HepG2 (cell line): Measurements from ENCODE around the gene ASB17.

Source experiments
- IRF1 ChIP-seq: sonication (generic); formaldehyde crosslinking; IDR thresholded peaks from 2 replicates; pipeline ENCODE4 v1.4.0; 2020; ENCODE audit warnings: low read depth, mild to moderate bottlenecking, missing genetic modification reagents
- KDM6A ChIP-seq: IDR thresholded peaks from 2 replicates; pipeline ENCODE4 v1.6.1; 2016; ENCODE audit warnings: low read depth
- MXI1 ChIP-seq: IDR thresholded peaks from 3 replicates; pipeline ENCODE4 v1.6.1; 2012; ENCODE audit warnings: low read depth, low read length, inconsistent platforms, borderline replicate concordance
- PLSCR1 ChIP-seq: sonication (generic); formaldehyde crosslinking; IDR thresholded peaks from 2 replicates; pipeline ENCODE4 v1.5.0; 2020; ENCODE audit warnings: missing genetic modification reagents, mild to moderate bottlenecking, borderline replicate concordance
- POLR2A ChIP-seq, 2 experiments: IDR thresholded peaks; 2 replicates each; pipeline ENCODE4 v1.6.1; 2011; ENCODE audit warnings: low read depth in 2 of 2, low read length in 2 of 2, mild to moderate bottlenecking in 1 of 2, moderate library complexity in 1 of 2; ENCODE audit not compliant: insufficient read depth in 1 of 2
- TAF1 ChIP-seq: sonication (generic); formaldehyde crosslinking; IDR thresholded peaks from 2 replicates; pipeline ENCODE4 v1.4.0; 2020; ENCODE audit warnings: missing genetic modification reagents
- TBP ChIP-seq: sonication (generic); formaldehyde crosslinking; IDR thresholded peaks from 2 replicates; pipeline ENCODE4 v1.5.0; 2020; ENCODE audit warnings: missing genetic modification reagents
- ZBTB21 ChIP-seq: sonication (generic); formaldehyde crosslinking; IDR thresholded peaks from 2 replicates; pipeline ENCODE4 v1.4.0; 2020; ENCODE audit warnings: missing genetic modification reagents
- ZNF331 ChIP-seq: sonication (generic); formaldehyde crosslinking; IDR thresholded peaks from 2 replicates; pipeline ENCODE4 v1.4.0; 2020; ENCODE audit warnings: missing genetic modification reagents

GRCh38 chr1:75954586-75954985 lies 22.4 kb upstream of the ASB17 start:
- TF ChIP-seq MXI1 (no peak), ZBTB21 (CRISPR knock-in tag) (no peak), PLSCR1 (no peak), POLR2A (IDR thresholded peaks at IDR 0.05; ENCODE audit: insufficient read depth in 1 of 2, low read depth in 2 of 2, low read length in 2 of 2) (no peak), TAF1 (CRISPR knock-in tag) (no peak), ZNF331 (CRISPR knock-in tag) (no peak), KDM6A (CRISPR knock-in tag) (no peak), IRF1 (CRISPR knock-in tag) (no peak), TBP (no peak)
